Activated naive CD4-positive, alpha-beta T cell treated with anti-CD3 and anti-CD28 coated beads, Interleukin-2, amount 10 ng/mL, durations not matched to agents 7 days and 5 days (primary cell): Measurements from ENCODE around the gene RBM8A.
"Not testable (repeated sequence)": the region's sequence is repeated elsewhere in the genome, so short reads cannot be mapped to it uniquely, and the experiment has no call there.

Source experiments
- CTCF ChIA-PET: fragments of 350-600 bp; sonication (Branson Sonifier 250); formaldehyde crosslinking; loops from one replicate; lab custom pipeline; 2021; ENCODE audit warnings: antibody characterized with exemption; lab: Charles Lee
- DNase-seq: peaks from one replicate; pipeline ENCODE4 v3.0.0-alpha.2; 2020
- H3K27ac Mint-ChIP-seq: one replicate; pipeline ENCODE4 v1.8.0; 2021; ENCODE audit warnings: mild to moderate bottlenecking, moderate library complexity, mixed read lengths
- H3K27me3 Mint-ChIP-seq: one replicate; pipeline ENCODE4 v1.8.0; 2021; ENCODE audit warnings: mild to moderate bottlenecking, mixed read lengths
- H3K36me3 Mint-ChIP-seq: one replicate; pipeline ENCODE4 v1.8.0; 2021; ENCODE audit warnings: mixed read lengths
- H3K4me1 Mint-ChIP-seq: one replicate; pipeline ENCODE4 v1.8.0; 2021; ENCODE audit warnings: mixed read lengths
- H3K4me3 Mint-ChIP-seq: one replicate; pipeline ENCODE4 v1.8.0; 2021; ENCODE audit warnings: mild to moderate bottlenecking, moderate library complexity, mixed read lengths
- H3K9me3 Mint-ChIP-seq: one replicate; pipeline ENCODE4 v1.8.0; 2021; ENCODE audit warnings: mixed read lengths

RBM8A gene

GRCh38 chr1:145947551-145947950 is 20.3 kb upstream of the RBM8A start:
- Mint-ChIP-seq H3K27ac (no peak overlapping the region), H3K27me3 (no peaks in the 10 kb centered on the region), H3K4me1 (peaks cover 23% of the 10 kb centered on the region), H3K4me3 (no peak overlapping the region), H3K36me3 (peaks cover 43% of the 10 kb centered on the region), H3K9me3 (no peaks in the 10 kb centered on the region)
- no peak for DNase-seq
- CTCF ChIA-PET = no interaction called here

GRCh38 chr1:145946477-145946986 is 19.2 kb upstream of the RBM8A start:
- peaks cover 18% of the 10 kb centered on the region for H3K4me1 Mint-ChIP-seq
- no peaks in the 10 kb centered on the region for H3K27me3 Mint-ChIP-seq
- H3K4me3 Mint-ChIP-seq = no peak overlapping the region
- DNase-seq = no peak
- H3K9me3 Mint-ChIP-seq = no peaks in the 10 kb centered on the region
- peaks cover 46% of the 10 kb centered on the region for H3K36me3 Mint-ChIP-seq
- H3K27ac Mint-ChIP-seq = no peak overlapping the region
- CTCF ChIA-PET = no interaction called here

- H3K36me3 Mint-ChIP-seq = peaks cover 51% of the 10 kb centered on the region
- H3K4me1 Mint-ChIP-seq = peaks cover 3% of the 10 kb centered on the region
- H3K27ac Mint-ChIP-seq = no peak overlapping the region
- CTCF ChIA-PET = no interaction called here
- H3K9me3 Mint-ChIP-seq = no peaks in the 10 kb centered on the region
- no peak overlapping the region for H3K4me3 Mint-ChIP-seq
- no peak for DNase-seq
- no peaks in the 10 kb centered on the region for H3K27me3 Mint-ChIP-seq
Measured at GRCh38 chr1:145944532-145944931, 17.2 kb upstream of the RBM8A start.

DNA sequence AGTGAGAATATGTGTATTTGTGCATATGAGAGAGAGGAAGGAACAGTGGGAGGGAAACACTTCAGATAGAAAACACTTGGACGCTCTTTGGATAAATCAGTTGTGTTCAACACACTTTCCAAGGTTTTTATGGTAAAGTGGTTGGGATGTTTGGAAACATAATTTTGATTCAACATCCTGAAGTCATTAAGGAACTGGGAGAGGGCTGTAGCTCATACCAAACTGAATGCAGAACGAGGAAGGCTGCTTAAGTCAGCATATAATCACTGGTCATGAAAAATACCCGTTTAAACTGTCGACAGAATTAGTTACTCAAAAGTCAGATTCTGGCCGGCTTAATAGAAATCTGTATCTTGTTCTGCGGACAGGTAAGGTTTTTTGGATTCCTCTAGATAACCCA is 15.6 kb upstream of the RBM8A start:
- Mint-ChIP-seq H3K27me3 (no peaks in the 10 kb centered on the region), H3K4me1 (no peaks in the 10 kb centered on the region), H3K9me3 (no peaks in the 10 kb centered on the region), H3K4me3 (no peak overlapping the region), H3K27ac (no peak overlapping the region), H3K36me3 (peaks cover 43% of the 10 kb centered on the region)
- DNase-seq = no peak
- CTCF ChIA-PET = no interaction called here

- CTCF ChIA-PET = interaction anchor here (0.6 kb wide), 2 partner anchors 15 to 22 kb away, joined by 3 read pairs; partner anchors contain the start of gene RBM8A
- Mint-ChIP-seq H3K36me3 (peaks cover 43% of the 10 kb centered on the region), H3K27ac (no peak overlapping the region), H3K9me3 (no peaks in the 10 kb centered on the region), H3K27me3 (no peaks in the 10 kb centered on the region), H3K4me1 (no peaks in the 10 kb centered on the region), H3K4me3 (no peak overlapping the region)
- no peak for DNase-seq
Measured at GRCh38 chr1:145942405-145942804, 15.1 kb upstream of the RBM8A start.

DNA sequence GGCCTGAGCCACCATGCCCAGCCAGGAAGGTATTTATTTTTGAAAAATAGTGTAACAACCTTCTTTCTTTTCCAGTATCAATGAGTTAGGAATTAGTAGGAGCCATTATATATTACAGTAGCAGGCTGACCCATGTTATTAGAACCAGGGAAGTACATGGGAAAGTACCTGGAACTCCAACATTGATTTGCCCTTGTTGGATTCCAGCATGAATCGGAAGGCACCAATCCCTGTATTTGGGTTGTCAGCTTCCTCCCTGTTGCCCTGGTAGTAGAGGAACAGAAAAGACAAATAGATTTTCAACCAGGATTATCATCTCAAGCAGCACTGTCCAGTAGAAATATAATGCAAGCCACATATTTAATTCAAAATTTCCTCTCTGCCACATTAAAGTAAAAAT is 10.2 kb upstream of the RBM8A start:
- CTCF ChIA-PET = no interaction called here
- H3K27me3 Mint-ChIP-seq = no peaks in the 10 kb centered on the region
- peaks cover 48% of the 10 kb centered on the region for H3K36me3 Mint-ChIP-seq

GRCh38 chr1:145936247-145936646 is 9.0 kb upstream of the RBM8A start:
- Mint-ChIP-seq H3K27me3 (no peaks in the 10 kb centered on the region), H3K4me3 (no peak overlapping the region), H3K36me3 (peaks cover 40% of the 10 kb centered on the region), H3K9me3 (no peaks in the 10 kb centered on the region), H3K27ac (no peak overlapping the region), H3K4me1 (peaks cover 22% of the 10 kb centered on the region)
- DNase-seq = no peak
- CTCF ChIA-PET = interaction anchor here (1.5 kb wide), 1 partner anchor 13 kb away, joined by 4 read pairs; no protein-coding TSS in a partner anchor

More for the DNA sequence above, 10.2 kb upstream of the RBM8A start:
- no peak for DNase-seq
- Mint-ChIP-seq H3K27ac (no peak overlapping the region), H3K4me1 (peaks cover 15% of the 10 kb centered on the region), H3K4me3 (no peak overlapping the region), H3K9me3 (no peaks in the 10 kb centered on the region)

- H3K9me3 Mint-ChIP-seq = no peaks in the 10 kb centered on the region
- CTCF ChIA-PET = interaction anchor here (1.5 kb wide), 1 partner anchor 12 kb away, joined by 4 read pairs; no protein-coding TSS in a partner anchor
- H3K27me3 Mint-ChIP-seq = no peaks in the 10 kb centered on the region
- no peak for DNase-seq
- peaks cover 26% of the 10 kb centered on the region for H3K4me1 Mint-ChIP-seq
- H3K36me3 Mint-ChIP-seq = peaks cover 41% of the 10 kb centered on the region
- H3K27ac Mint-ChIP-seq = peak overlapping the region; percentile 12
- no peak overlapping the region for H3K4me3 Mint-ChIP-seq
Measured at GRCh38 chr1:145935708-145936107, 8.4 kb upstream of the RBM8A start.

GRCh38 chr1:145932522-145933009 is 5.3 kb upstream of the RBM8A start:
- peaks cover 44% of the 10 kb centered on the region for H3K36me3 Mint-ChIP-seq
- H3K27ac Mint-ChIP-seq = peak overlapping the region; percentile 81
- H3K4me1 Mint-ChIP-seq = peaks cover 40% of the 10 kb centered on the region
- H3K9me3 Mint-ChIP-seq, H3K27me3 Mint-ChIP-seq: not testable (repeated sequence)
- DNase-seq = peak; percentile 25
- CTCF ChIA-PET = interaction anchor here (1.6 kb wide), 1 partner anchor 87 kb away, joined by 5 read pairs; the partner anchor contains the start of gene NUDT17
- H3K4me3 Mint-ChIP-seq = peak overlapping the region; percentile 17

DNA sequence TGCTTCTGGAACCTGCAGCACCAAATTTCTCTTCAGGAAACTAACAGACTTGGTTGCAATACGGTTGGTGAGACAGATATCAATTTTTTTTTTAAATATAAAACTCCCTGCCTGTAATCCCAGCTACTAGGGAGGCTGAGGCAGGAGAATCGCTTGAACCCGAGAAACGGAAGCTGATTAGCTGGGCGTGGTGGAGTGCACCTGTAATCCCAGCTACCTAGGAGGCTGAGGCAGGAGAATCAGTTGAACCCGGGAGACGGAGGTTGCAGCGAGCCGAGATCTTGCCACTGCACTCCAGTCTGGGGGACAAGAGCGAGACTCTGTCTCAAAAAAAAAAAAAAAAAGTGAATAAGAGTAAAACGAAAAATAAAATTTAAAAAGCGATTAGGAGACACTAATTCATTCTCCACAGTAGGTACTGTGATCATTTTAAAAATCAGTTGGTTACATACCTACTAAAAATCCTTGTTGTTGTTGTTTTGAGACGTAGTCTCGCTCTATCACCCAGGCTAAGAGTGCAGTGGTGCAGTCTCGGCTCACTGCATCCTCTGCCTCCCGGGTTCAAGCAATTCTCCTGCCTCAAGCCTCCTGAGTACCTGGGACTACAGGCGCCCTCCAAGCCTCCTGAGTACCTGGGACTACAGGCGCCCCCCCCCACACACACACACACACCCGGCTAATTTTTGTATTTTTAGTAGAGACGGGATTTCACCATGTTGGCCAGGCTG is 796 bp upstream of the RBM8A start:
- Mint-ChIP-seq H3K4me1 (peaks cover 31% of the 10 kb centered on the region), H3K27me3 (no peaks in the 10 kb centered on the region), H3K9me3 (no peaks in the 10 kb centered on the region), H3K27ac (no peak overlapping the region), H3K4me3 (no peak overlapping the region), H3K36me3 (peaks cover 26% of the 10 kb centered on the region)
- CTCF ChIA-PET = interaction anchor here (0.6 to 2.1 kb wide), 13 partner anchors 9 to 84 kb away, joined by 3 to 14 read pairs (median 4); partner anchors contain the start of genes ANKRD34A, LIX1L, NUDT17 and PEX11B
- peak; percentile 36 for DNase-seq

DNA sequence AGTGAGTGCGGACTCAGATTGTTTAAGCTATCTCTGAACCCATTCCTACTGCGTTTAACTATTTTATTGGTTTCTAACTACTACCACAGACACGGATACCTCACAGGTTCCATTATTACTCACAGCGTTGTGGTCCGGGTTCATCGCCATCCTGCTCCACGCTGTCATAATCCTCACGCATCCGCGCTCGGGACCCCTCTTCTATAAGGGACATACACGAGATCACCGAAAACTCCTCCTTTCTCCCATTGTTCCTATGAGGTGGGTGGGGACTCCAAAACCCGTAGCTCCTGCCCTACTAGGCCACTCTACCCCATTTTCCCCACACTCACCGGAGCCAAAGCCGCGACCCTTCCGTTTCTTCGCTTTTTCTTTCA is 610 bp downstream of the RBM8A start:
- no peak for DNase-seq
- H3K4me1 Mint-ChIP-seq = peaks cover 21% of the 10 kb centered on the region
- H3K4me3 Mint-ChIP-seq = no peak overlapping the region
- no peaks in the 10 kb centered on the region for H3K9me3 Mint-ChIP-seq
- CTCF ChIA-PET = interaction anchor here (1.0 to 2.1 kb wide), 5 partner anchors 8 to 85 kb away, joined by 4 to 14 read pairs (median 12); partner anchors contain the start of genes ANKRD34A, PEX11B and POLR3GL
- H3K36me3 Mint-ChIP-seq = peaks cover 27% of the 10 kb centered on the region
- H3K27me3 Mint-ChIP-seq = no peaks in the 10 kb centered on the region
- H3K27ac Mint-ChIP-seq = no peak overlapping the region

GRCh38 chr1:145922266-145922665 is 5.0 kb downstream of the RBM8A start:
- no peak for DNase-seq
- CTCF ChIA-PET = no interaction called here
- no peak overlapping the region for H3K4me3 Mint-ChIP-seq

GRCh38 chr1:145920297-145920696 is 7.0 kb downstream of the RBM8A start:
- CTCF ChIA-PET, DNase-seq, H3K9me3 Mint-ChIP-seq, H3K27me3 Mint-ChIP-seq: not testable (repeated sequence)
- H3K27ac Mint-ChIP-seq = peak overlapping the region; percentile 76
- peaks cover 47% of the 10 kb centered on the region for H3K4me1 Mint-ChIP-seq
- H3K36me3 Mint-ChIP-seq = peaks cover 35% of the 10 kb centered on the region
- peak overlapping the region; percentile 93 for H3K4me3 Mint-ChIP-seq

More at GRCh38 chr1:145922266-145922665, 5.0 kb downstream of the RBM8A start:
- H3K9me3 Mint-ChIP-seq = no peaks in the 10 kb centered on the region
- H3K27me3 Mint-ChIP-seq = no peaks in the 10 kb centered on the region
- H3K27ac Mint-ChIP-seq = no peak overlapping the region
- peaks cover 34% of the 10 kb centered on the region for H3K4me1 Mint-ChIP-seq
- peaks cover 23% of the 10 kb centered on the region for H3K36me3 Mint-ChIP-seq
